Neural cell (in vitro differentiated cells): Measurements from ENCODE around the gene PRR5L. TPM values are rescaled to one million over a fixed set of nuclear protein-coding genes. Genes with fewer than 3 reads are reported as not detected.

Experiments used
- H2AFZ ChIP-seq: fragments of 200-600, 300-800 bp; sonication (generic), shearing (Covaris generic); 2 replicates; pipeline ENCODE4 v1.6.0; 2014; ENCODE audit warnings: low read depth, mild to moderate bottlenecking, antibody characterized with exemption, low read length, moderate library complexity
- H3F3A ChIP-seq: fragments of 200-600 bp; shearing (Covaris generic); 2 replicates; pipeline ENCODE4 v1.6.1; 2016; ENCODE audit warnings: mild to moderate bottlenecking, moderate library complexity, mixed read lengths, antibody characterized with exemption, low read length; ENCODE audit not compliant: insufficient read depth, poor library complexity, severe bottlenecking
- H3K27ac ChIP-seq: fragments of 200-600, 300-800 bp; sonication (generic), shearing (Covaris generic); 2 replicates; pipeline ENCODE4 v1.5.1; 2014; ENCODE audit warnings: mild to moderate bottlenecking, low read length, moderate library complexity
- H3K27me3 ChIP-seq: fragments of 300-800, 200-600 bp; sonication (generic), shearing (Covaris generic); 2 replicates; pipeline ENCODE4 v1.6.0; 2014; ENCODE audit warnings: mild to moderate bottlenecking, low read depth, low read length, moderate library complexity; ENCODE audit not compliant: insufficient read depth
- H3K36me3 ChIP-seq: fragments of 300-800, 200-600 bp; sonication (generic), shearing (Covaris generic); 2 replicates; pipeline ENCODE4 v1.5.1; 2014; ENCODE audit warnings: mild to moderate bottlenecking, antibody characterized with exemption, low read length, moderate library complexity; ENCODE audit not compliant: insufficient read depth
- H3K4me2 ChIP-seq: fragments of 300-800, 200-600 bp; sonication (generic), shearing (Covaris generic); 2 replicates; pipeline ENCODE4 v1.6.0; 2014; ENCODE audit warnings: mild to moderate bottlenecking, low read length
- H3K4me3 ChIP-seq: fragments of 300-800, 200-600 bp; sonication (generic), shearing (Covaris generic); 2 replicates; pipeline ENCODE4 v1.5.1; 2014; ENCODE audit warnings: mild to moderate bottlenecking, low read length, moderate library complexity
- H3K79me2 ChIP-seq: fragments of 200-600 bp; shearing (Covaris generic); replicated peaks from 2 replicates; pipeline ENCODE4 v1.6.0; 2014; ENCODE audit warnings: mild to moderate bottlenecking, low read length, moderate library complexity; ENCODE audit not compliant: insufficient read depth
- H3K9ac ChIP-seq: fragments of 300-800, 200-600 bp; sonication (generic), shearing (Covaris generic); 2 replicates; pipeline ENCODE4 v1.6.1; 2016; ENCODE audit warnings: mild to moderate bottlenecking, low read length, mixed read lengths
- H3K9me2 ChIP-seq: fragments of 200-600 bp; shearing (Covaris generic); 2 replicates; pipeline ENCODE4 v1.6.1; 2016; ENCODE audit warnings: mild to moderate bottlenecking, low read length, mixed read lengths; ENCODE audit not compliant: insufficient read depth
- H3K9me3 ChIP-seq: fragments of 200-600, 300-800 bp; sonication (generic), shearing (Covaris generic); 2 replicates; pipeline ENCODE4 v1.6.1; 2016; ENCODE audit warnings: mild to moderate bottlenecking, mixed run types, low read length, moderate library complexity, mixed read lengths
- H4K20me1 ChIP-seq: fragments of 200-600 bp; shearing (Covaris generic); 2 replicates; pipeline ENCODE4 v1.6.1; 2016; ENCODE audit warnings: mild to moderate bottlenecking, mixed run types; ENCODE audit not compliant: insufficient read depth
- CTCF ChIP-seq: fragments of 450-650 bp; IDR thresholded peaks from 2 replicates; pipeline ENCODE4 v1.5.1; 2014; ENCODE audit warnings: antibody characterized with exemption, mild to moderate bottlenecking, moderate library complexity; ENCODE audit not compliant: poor library complexity, severe bottlenecking
- EP300 ChIP-seq: fragments of 450-650 bp; conservative IDR thresholded peaks from 2 replicates; pipeline ENCODE4 v1.6.1; 2014; ENCODE audit warnings: antibody characterized with exemption, mild to moderate bottlenecking, moderate library complexity; ENCODE audit not compliant: poor library complexity, severe bottlenecking
- EZH2 ChIP-seq: fragments of 200-600, 300-800 bp; shearing (Covaris generic), sonication (generic); IDR thresholded peaks from 2 replicates; pipeline ENCODE4 v1.6.1; 2014; ENCODE audit warnings: antibody characterized with exemption, low read length, borderline replicate concordance, mild to moderate bottlenecking; ENCODE audit not compliant: insufficient read depth, poor library complexity, severe bottlenecking
- MXI1 ChIP-seq: fragments of 450-650 bp; conservative IDR thresholded peaks from 2 replicates; pipeline ENCODE4 v1.6.1; 2014; ENCODE audit warnings: antibody characterized with exemption, mild to moderate bottlenecking; ENCODE audit not compliant: poor library complexity, severe bottlenecking
- POLR2AphosphoS5 ChIP-seq: IDR thresholded peaks from 2 replicates; pipeline ENCODE4 v1.6.1; 2012
- RAD21 ChIP-seq: fragments of 450-650 bp; conservative IDR thresholded peaks from 2 replicates; pipeline ENCODE4 v1.6.1; 2014; ENCODE audit warnings: antibody characterized with exemption, mild to moderate bottlenecking, moderate library complexity
- SMC3 ChIP-seq: fragments of 450-650 bp; conservative IDR thresholded peaks from 2 replicates; pipeline ENCODE4 v1.6.1; 2014; ENCODE audit warnings: antibody characterized with exemption, mild to moderate bottlenecking, moderate library complexity; ENCODE audit not compliant: poor library complexity
- TAF1 ChIP-seq: IDR thresholded peaks from 2 replicates; pipeline ENCODE4 v1.6.1; 2012; ENCODE audit warnings: low read depth
- polyA plus RNA-seq: library from polyadenylated mRNA; depleted of rRNA; stranded (reverse); fragments of >200 nt; gene quantifications from 2 replicates; pipeline ENCODE4 v1.2.3, GENCODE V29; 2014
- TF ChIP-seq, protein P1 (sequence below): IDR thresholded peaks from 2 replicates; pipeline ENCODE4 v1.6.1; 2012; ENCODE audit warnings: borderline replicate concordance

PRR5L gene
- polyA plus RNA-seq, 1 donor from 2014 or later, result 0.22 TPM

DNA sequence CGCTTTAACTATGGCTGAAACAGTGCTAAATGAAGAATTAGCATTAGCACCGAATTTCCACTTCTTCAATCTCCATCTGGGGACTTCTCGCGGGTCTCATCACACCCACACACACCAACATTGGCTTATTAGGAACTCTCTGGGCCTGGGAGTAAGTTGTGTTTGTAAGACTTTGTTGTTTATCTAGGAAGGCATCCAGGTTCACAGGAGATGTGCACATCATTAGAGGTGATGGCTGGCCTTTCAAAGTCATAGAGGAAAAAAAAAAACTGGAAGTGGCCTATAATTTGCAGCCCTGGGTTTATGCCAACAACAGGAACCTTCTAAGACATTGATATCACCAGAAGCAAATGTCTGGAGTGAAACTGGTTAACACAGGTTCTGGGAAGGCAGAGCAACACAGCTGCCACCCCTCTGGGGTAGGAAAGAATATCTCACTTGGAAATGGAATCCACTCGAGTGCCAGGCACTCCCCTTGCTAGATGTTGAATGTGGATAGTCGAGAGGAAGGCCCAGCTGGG, 129.5 kb downstream of the PRR5L start:
- H3K9me2 ChIP-seq, result no peaks in the 10 kb centered on the region
- H3K4me2 ChIP-seq, result no peak overlapping the region
- TF ChIP-seq TAF1 (no peak), MXI1 (no peak), RAD21 (no peak), EZH2 (no peak), CTCF (no peak), SMC3 (no peak), EP300 (no peak), POLR2AphosphoS5 (no peak)
- TF ChIP-seq, protein P1, sequence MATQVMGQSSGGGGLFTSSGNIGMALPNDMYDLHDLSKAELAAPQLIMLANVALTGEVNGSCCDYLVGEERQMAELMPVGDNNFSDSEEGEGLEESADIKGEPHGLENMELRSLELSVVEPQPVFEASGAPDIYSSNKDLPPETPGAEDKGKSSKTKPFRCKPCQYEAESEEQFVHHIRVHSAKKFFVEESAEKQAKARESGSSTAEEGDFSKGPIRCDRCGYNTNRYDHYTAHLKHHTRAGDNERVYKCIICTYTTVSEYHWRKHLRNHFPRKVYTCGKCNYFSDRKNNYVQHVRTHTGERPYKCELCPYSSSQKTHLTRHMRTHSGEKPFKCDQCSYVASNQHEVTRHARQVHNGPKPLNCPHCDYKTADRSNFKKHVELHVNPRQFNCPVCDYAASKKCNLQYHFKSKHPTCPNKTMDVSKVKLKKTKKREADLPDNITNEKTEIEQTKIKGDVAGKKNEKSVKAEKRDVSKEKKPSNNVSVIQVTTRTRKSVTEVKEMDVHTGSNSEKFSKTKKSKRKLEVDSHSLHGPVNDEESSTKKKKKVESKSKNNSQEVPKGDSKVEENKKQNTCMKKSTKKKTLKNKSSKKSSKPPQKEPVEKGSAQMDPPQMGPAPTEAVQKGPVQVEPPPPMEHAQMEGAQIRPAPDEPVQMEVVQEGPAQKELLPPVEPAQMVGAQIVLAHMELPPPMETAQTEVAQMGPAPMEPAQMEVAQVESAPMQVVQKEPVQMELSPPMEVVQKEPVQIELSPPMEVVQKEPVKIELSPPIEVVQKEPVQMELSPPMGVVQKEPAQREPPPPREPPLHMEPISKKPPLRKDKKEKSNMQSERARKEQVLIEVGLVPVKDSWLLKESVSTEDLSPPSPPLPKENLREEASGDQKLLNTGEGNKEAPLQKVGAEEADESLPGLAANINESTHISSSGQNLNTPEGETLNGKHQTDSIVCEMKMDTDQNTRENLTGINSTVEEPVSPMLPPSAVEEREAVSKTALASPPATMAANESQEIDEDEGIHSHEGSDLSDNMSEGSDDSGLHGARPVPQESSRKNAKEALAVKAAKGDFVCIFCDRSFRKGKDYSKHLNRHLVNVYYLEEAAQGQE, result no peak
- no peaks in the 10 kb centered on the region for H3K9me3 ChIP-seq
- H3K27me3 ChIP-seq, result no peaks in the 10 kb centered on the region
- H3K4me3 ChIP-seq, result no peak overlapping the region
- H4K20me1 ChIP-seq, result no peaks in the 10 kb centered on the region
- H3F3A ChIP-seq, result no peaks in the 10 kb centered on the region
- H3K9ac ChIP-seq, result no peak overlapping the region
- no peak overlapping the region for H2AFZ ChIP-seq
- no peak overlapping the region for H3K27ac ChIP-seq
- no peaks in the 10 kb centered on the region for H3K36me3 ChIP-seq
- no peaks in the 10 kb centered on the region for H3K79me2 ChIP-seq

GRCh38 chr11:36426226-36426848, 130.2 kb downstream of the PRR5L start:
- Histone ChIP-seq H3K27ac (no peak overlapping the region), H3K79me2 (no peaks in the 10 kb centered on the region), H3K9ac (no peak overlapping the region), H3K9me3 (no peaks in the 10 kb centered on the region), H3K27me3 (no peaks in the 10 kb centered on the region), H2AFZ (no peak overlapping the region), H4K20me1 (no peaks in the 10 kb centered on the region), H3K4me2 (no peak overlapping the region), H3K4me3 (no peak overlapping the region), H3K9me2 (no peaks in the 10 kb centered on the region), H3F3A (no peaks in the 10 kb centered on the region), H3K36me3 (no peaks in the 10 kb centered on the region)
- TF ChIP-seq MXI1 (no peak), EZH2 (no peak), POLR2AphosphoS5 (no peak), CTCF (no peak), RAD21 (no peak), SMC3 (no peak), EP300 (no peak), TAF1 (no peak)
- TF ChIP-seq, protein P1, result no peak
